ENCODE measurements around the gene PSMC5.
A peak's percentile ranks its signal among the peaks of the same experiment; 100 is the strongest.
"Not testable (repeated sequence)": the region's sequence is repeated elsewhere in the genome, so short reads cannot be mapped to it uniquely, and the experiment has no call there.

Gene PSMC5

GRCh38 chr17:63855185-63855584, 28.0 kb downstream of the PSMC5 start:
- no peaks in the 10 kb centered on the region for H3K27me3 ChIP-seq (replicated peaks)
- TF ChIP-seq CTCF (IDR thresholded peaks at IDR 0.05; ENCODE audit: low read depth, low read length, missing control alignments), result no peak
- H3K4me3 ChIP-seq (ENCODE audit: low read depth, low read length), result no peak overlapping the region
- no peak overlapping the region for H3K27ac ChIP-seq
- no peak for DNase-seq
- in situ Hi-C loops (cut with HindIII; ENCODE audit: low pct_ligation_motif_present, low sequenced_read_pairs), result no loop called here
- H3K36me3 ChIP-seq (replicated peaks), result no peaks in the 10 kb centered on the region

GRCh38 chr17:63856425-63856824, 29.2 kb downstream of the PSMC5 start:
- in situ Hi-C loops (cut with HindIII; ENCODE audit: low pct_ligation_motif_present, low sequenced_read_pairs); H3K27ac ChIP-seq; DNase-seq; H3K36me3 ChIP-seq (replicated peaks); H3K4me3 ChIP-seq (ENCODE audit: low read depth, low read length); H3K27me3 ChIP-seq (replicated peaks): not testable (repeated sequence)

GRCh38 chr17:63859257-63859656, 32.0 kb downstream of the PSMC5 start:
- Histone ChIP-seq H3K36me3 (replicated peaks) (no peaks in the 10 kb centered on the region), H3K27me3 (replicated peaks) (no peaks in the 10 kb centered on the region), H3K4me3 (ENCODE audit: low read depth, low read length) (no peak overlapping the region), H3K27ac (no peak overlapping the region)
- TF ChIP-seq CTCF (IDR thresholded peaks at IDR 0.05; ENCODE audit: low read depth, low read length, missing control alignments), result no peak
- no peak for DNase-seq
- in situ Hi-C loops (cut with HindIII; ENCODE audit: low pct_ligation_motif_present, low sequenced_read_pairs), result no loop called here

GRCh38 chr17:63866625-63867024, 39.4 kb downstream of the PSMC5 start:
- TF ChIP-seq CTCF (IDR thresholded peaks at IDR 0.05; ENCODE audit: low read depth, low read length, missing control alignments), result peak; percentile 38
- H3K36me3 ChIP-seq (replicated peaks); H3K4me3 ChIP-seq (ENCODE audit: low read depth, low read length); in situ Hi-C loops (cut with HindIII; ENCODE audit: low pct_ligation_motif_present, low sequenced_read_pairs); DNase-seq; H3K27me3 ChIP-seq (replicated peaks); H3K27ac ChIP-seq: not testable (repeated sequence)

- in situ Hi-C loops (cut with HindIII; ENCODE audit: low pct_ligation_motif_present, low sequenced_read_pairs); H3K27me3 ChIP-seq (replicated peaks); H3K27ac ChIP-seq; DNase-seq; H3K36me3 ChIP-seq (replicated peaks); H3K4me3 ChIP-seq (ENCODE audit: low read depth, low read length): not testable (repeated sequence)
- peak; percentile 38 for TF ChIP-seq CTCF (IDR thresholded peaks at IDR 0.05; ENCODE audit: low read depth, low read length, missing control alignments)
These were observed 42.5 kb downstream of the PSMC5 start for GRCh38 chr17:63869491-63870291.

- H3K36me3 ChIP-seq (replicated peaks); DNase-seq; H3K27ac ChIP-seq; H3K4me3 ChIP-seq (ENCODE audit: low read depth, low read length); in situ Hi-C loops (cut with HindIII; ENCODE audit: low pct_ligation_motif_present, low sequenced_read_pairs); H3K27me3 ChIP-seq (replicated peaks): not testable (repeated sequence)
These were observed 43.0 kb downstream of the PSMC5 start for GRCh38 chr17:63870292-63870665.

- H3K27me3 ChIP-seq (replicated peaks); DNase-seq; H3K36me3 ChIP-seq (replicated peaks); in situ Hi-C loops (cut with HindIII; ENCODE audit: low pct_ligation_motif_present, low sequenced_read_pairs); H3K4me3 ChIP-seq (ENCODE audit: low read depth, low read length); H3K27ac ChIP-seq: not testable (repeated sequence)
These were observed 44.6 kb downstream of the PSMC5 start for GRCh38 chr17:63871646-63872365.

- DNase-seq; H3K27me3 ChIP-seq (replicated peaks); H3K27ac ChIP-seq; in situ Hi-C loops (cut with HindIII; ENCODE audit: low pct_ligation_motif_present, low sequenced_read_pairs); H3K4me3 ChIP-seq (ENCODE audit: low read depth, low read length); H3K36me3 ChIP-seq (replicated peaks): not testable (repeated sequence)
These were observed 46.3 kb downstream of the PSMC5 start, which contains the start of gene CSH2 for GRCh38 chr17:63873577-63873976. TSS of gene CSH2 (minus strand) at chr17:63873677. CDS start at chr17:63873614, 63 bp downstream.

GRCh38 chr17:63874061-63874626, 46.9 kb downstream of the PSMC5 start:
- H3K36me3 ChIP-seq (replicated peaks); H3K4me3 ChIP-seq (ENCODE audit: low read depth, low read length); in situ Hi-C loops (cut with HindIII; ENCODE audit: low pct_ligation_motif_present, low sequenced_read_pairs); H3K27me3 ChIP-seq (replicated peaks); DNase-seq; H3K27ac ChIP-seq: not testable (repeated sequence)

- H3K36me3 ChIP-seq (replicated peaks); DNase-seq; in situ Hi-C loops (cut with HindIII; ENCODE audit: low pct_ligation_motif_present, low sequenced_read_pairs); H3K27me3 ChIP-seq (replicated peaks); H3K27ac ChIP-seq; H3K4me3 ChIP-seq (ENCODE audit: low read depth, low read length): not testable (repeated sequence)
These were observed 47.5 kb downstream of the PSMC5 start for GRCh38 chr17:63874693-63875092.
